ENCODE measurements around the gene ZNF512B.

DNA sequence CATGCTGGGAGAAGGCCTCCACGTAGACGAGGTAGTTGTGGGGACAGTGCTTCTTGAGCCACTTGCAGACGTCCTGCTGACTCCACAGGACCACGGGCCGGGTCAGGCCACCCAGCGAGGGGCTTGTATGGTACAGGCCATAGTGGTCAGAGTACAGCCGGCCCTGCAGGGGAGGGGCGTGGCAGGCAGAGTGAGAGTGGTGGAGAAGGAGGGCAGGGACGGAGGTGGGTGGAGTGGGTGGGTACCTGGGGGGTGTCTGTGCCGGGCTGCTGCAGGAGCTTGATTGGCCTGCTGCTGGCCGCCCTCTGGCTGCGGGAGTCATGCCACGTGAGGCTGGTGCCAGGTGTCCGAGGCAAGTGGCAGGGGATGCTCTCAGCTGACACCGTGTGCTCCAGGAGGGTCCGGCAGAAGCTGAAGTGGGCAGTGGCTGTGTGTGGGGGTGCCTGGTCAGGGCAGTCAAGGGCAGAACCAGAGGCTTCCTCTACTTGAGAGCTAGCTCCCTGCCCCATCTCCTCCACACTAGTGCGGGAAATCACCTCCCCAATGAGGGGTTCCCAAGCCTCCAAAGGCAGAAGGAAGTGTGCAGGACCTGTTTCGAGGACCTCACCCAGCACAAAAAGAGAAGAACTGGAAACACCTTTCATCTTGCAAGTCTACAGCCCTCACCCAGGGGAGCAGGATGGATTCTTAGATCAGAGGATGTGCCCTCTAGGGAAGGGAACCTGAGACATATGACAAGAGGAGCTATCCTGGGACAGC is 7.4 kb upstream of the ZNF512B start:
- TF ChIP-seq, protein P1, sequence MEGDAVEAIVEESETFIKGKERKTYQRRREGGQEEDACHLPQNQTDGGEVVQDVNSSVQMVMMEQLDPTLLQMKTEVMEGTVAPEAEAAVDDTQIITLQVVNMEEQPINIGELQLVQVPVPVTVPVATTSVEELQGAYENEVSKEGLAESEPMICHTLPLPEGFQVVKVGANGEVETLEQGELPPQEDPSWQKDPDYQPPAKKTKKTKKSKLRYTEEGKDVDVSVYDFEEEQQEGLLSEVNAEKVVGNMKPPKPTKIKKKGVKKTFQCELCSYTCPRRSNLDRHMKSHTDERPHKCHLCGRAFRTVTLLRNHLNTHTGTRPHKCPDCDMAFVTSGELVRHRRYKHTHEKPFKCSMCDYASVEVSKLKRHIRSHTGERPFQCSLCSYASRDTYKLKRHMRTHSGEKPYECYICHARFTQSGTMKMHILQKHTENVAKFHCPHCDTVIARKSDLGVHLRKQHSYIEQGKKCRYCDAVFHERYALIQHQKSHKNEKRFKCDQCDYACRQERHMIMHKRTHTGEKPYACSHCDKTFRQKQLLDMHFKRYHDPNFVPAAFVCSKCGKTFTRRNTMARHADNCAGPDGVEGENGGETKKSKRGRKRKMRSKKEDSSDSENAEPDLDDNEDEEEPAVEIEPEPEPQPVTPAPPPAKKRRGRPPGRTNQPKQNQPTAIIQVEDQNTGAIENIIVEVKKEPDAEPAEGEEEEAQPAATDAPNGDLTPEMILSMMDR (IDR thresholded peaks at IDR 0.05; ENCODE audit: low read depth, low read length, poor library complexity, severe bottlenecking) = no peak
- no peak for TF ChIP-seq EZH2phosphoT487 (IDR thresholded peaks at IDR 0.05; ENCODE audit: borderline replicate concordance, low read length)
